Neuronal stem cell (in vitro differentiated cells): ENCODE data around the gene SHMT2.

ENCODE experiments used
- DNase-seq: peaks from one replicate; pipeline ENCODE4 v3.0.0-alpha.2; 2013; ENCODE audit warnings: low spot score
- H2AFZ ChIP-seq: one replicate; pipeline ENCODE4 v1.6.1; 2013; ENCODE audit warnings: mild to moderate bottlenecking, low read length, inconsistent platforms
- H2AK5ac ChIP-seq: 2 replicates; pipeline ENCODE4 v1.6.1; 2013; ENCODE audit warnings: low read depth, mild to moderate bottlenecking, inconsistent platforms, low read length, moderate library complexity, mixed read lengths
- H2BK120ac ChIP-seq: 2 replicates; pipeline ENCODE4 v1.6.1; 2013; ENCODE audit warnings: low read depth, mild to moderate bottlenecking, inconsistent platforms, low read length, moderate library complexity, mixed read lengths
- H2BK12ac ChIP-seq: one replicate; pipeline ENCODE4 v1.6.1; 2013; ENCODE audit warnings: low read length, inconsistent platforms
- H2BK15ac ChIP-seq: 2 replicates; pipeline ENCODE4 v1.6.1; 2013; ENCODE audit warnings: mild to moderate bottlenecking, low read length, inconsistent platforms, mixed read lengths
- H2BK5ac ChIP-seq: one replicate; pipeline ENCODE4 v1.6.1; 2013; ENCODE audit warnings: inconsistent platforms, mild to moderate bottlenecking, low read length, moderate library complexity
- H3K14ac ChIP-seq: one replicate; pipeline ENCODE4 v1.6.1; 2013; ENCODE audit warnings: low read length, inconsistent platforms
- H3K18ac ChIP-seq: 2 replicates; pipeline ENCODE4 v1.6.1; 2013; ENCODE audit warnings: low read length, inconsistent platforms
- H3K23ac ChIP-seq: 2 replicates; pipeline ENCODE4 v1.6.1; 2013; ENCODE audit warnings: low read depth, mild to moderate bottlenecking, mixed read lengths, low read length, inconsistent platforms; ENCODE audit not compliant: poor library complexity
- H3K27ac ChIP-seq: replicated peaks from 3 replicates; pipeline ENCODE4 v1.5.1; 2013; ENCODE audit warnings: low read length, inconsistent platforms
- H3K27me3 ChIP-seq, 3 experiments: 2 replicates each; pipeline ENCODE4 v1.6.1; 2013; ENCODE audit warnings: low read length in 3 of 3, mild to moderate bottlenecking in 2 of 3, inconsistent platforms in 1 of 3, low read depth in 1 of 3, mixed read lengths in 1 of 3, moderate library complexity in 1 of 3; ENCODE audit not compliant: control insufficient read depth in 3 of 3, insufficient read depth in 3 of 3
- H3K36me3 ChIP-seq, 2 donors: replicated peaks in 1 of 2; 2 replicates each; pipeline ENCODE4 v1.6.1; 2013; ENCODE audit warnings: low read length in 2 of 2; ENCODE audit not compliant: control insufficient read depth in 2 of 2, insufficient read depth in 2 of 2
- H3K4ac ChIP-seq: 2 replicates; pipeline ENCODE4 v1.6.1; 2013; ENCODE audit warnings: inconsistent platforms, mild to moderate bottlenecking, low read length, moderate library complexity
- H3K4me1 ChIP-seq, 2 donors: 1 replicate in 1 of 2; 2 replicates in 1 of 2; pipeline ENCODE4 v1.6.1; 2013; ENCODE audit warnings: low read length in 2 of 2, low read depth in 1 of 2; ENCODE audit not compliant: control insufficient read depth in 2 of 2, insufficient read depth in 1 of 2
- H3K4me2 ChIP-seq: one replicate; pipeline ENCODE4 v1.6.1; 2013; ENCODE audit warnings: mild to moderate bottlenecking, low read length, inconsistent platforms; ENCODE audit not compliant: insufficient read depth, poor library complexity, severe bottlenecking
- H3K4me3 ChIP-seq, 2 donors: 2 replicates each; pipeline ENCODE4 v1.5.1; 2013; ENCODE audit warnings: low read length in 2 of 2, mild to moderate bottlenecking in 2 of 2, inconsistent platforms in 1 of 2, moderate library complexity in 1 of 2
- H3K79me1 ChIP-seq: one replicate; pipeline ENCODE4 v1.6.1; 2013; ENCODE audit warnings: low read depth, mild to moderate bottlenecking, inconsistent platforms, low read length, moderate library complexity
- H3K9ac ChIP-seq: one replicate; pipeline ENCODE4 v1.6.1; 2013; ENCODE audit warnings: mild to moderate bottlenecking, low read depth, low read length, inconsistent platforms; ENCODE audit not compliant: poor library complexity
- H3K9me3 ChIP-seq, 2 donors: replicated peaks in 1 of 2; 2 replicates each; pipeline versions ENCODE3 to v1.6.1; 2013; ENCODE audit warnings: low read length in 2 of 2, mild to moderate bottlenecking in 2 of 2, inconsistent platforms in 1 of 2, low read depth in 1 of 2, mixed read lengths in 1 of 2, moderate library complexity in 1 of 2; ENCODE audit not compliant: control insufficient read depth in 2 of 2, insufficient read depth in 1 of 2
- H4K8ac ChIP-seq: one replicate; pipeline ENCODE4 v1.6.1; 2013; ENCODE audit warnings: low read depth, mild to moderate bottlenecking, inconsistent platforms, low read length, moderate library complexity
- H4K91ac ChIP-seq: one replicate; pipeline ENCODE4 v1.6.1; 2013; ENCODE audit warnings: low read length, low read depth, mild to moderate bottlenecking, inconsistent platforms; ENCODE audit not compliant: poor library complexity
- WGBS, 2 donors: extraction: QIAGEN DNeasy Blood & Tissue Kit; methylation state at CpG; one replicate each; pipeline ENCODE4 v1.1.7; 2013; ENCODE audit warnings: missing lambda C conversion rate in 2 of 2, mixed read lengths in 1 of 2; ENCODE audit not compliant: insufficient read length in 2 of 2, insufficient replicate concordance in 1 of 2; ENCODE audit errors: extremely low coverage in 2 of 2; 5-methylcytosine and 5-hydroxymethylcytosine counted together

SHMT2 gene

DNA sequence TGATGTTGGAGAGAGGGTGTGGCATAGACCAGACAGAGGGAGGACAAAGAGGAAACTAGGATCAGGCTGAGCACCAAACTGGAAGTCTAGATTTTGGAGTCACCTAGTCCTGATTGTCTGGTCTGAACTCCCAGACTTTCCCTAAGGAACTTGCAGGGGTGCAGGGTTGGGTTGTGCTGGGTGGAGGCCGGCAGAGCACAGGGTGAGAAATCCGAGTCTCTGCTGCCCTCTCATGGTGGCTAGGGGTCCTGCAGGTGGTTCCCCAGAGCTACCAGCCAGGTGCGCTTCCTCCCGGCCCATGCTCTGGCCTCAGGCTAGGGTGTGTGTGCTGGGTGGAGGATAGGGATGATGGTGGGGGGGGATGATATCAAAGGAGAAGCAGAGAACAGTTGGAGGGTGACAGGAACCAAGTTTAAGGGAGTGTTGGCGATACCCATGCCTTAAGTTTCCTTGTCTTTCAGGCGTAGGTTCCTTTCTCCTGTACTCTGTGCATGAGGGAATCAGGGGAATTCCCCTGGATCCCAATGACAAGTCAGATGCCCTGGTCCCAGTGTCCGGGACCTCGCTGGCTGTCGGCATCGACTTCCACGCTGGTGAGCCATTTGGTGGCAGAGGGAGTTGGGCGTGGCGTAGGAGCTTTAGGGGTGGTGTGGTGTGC lies 46.5 kb upstream of the SHMT2 start:
- H3K27ac ChIP-seq, result no peak overlapping the region

DNA sequence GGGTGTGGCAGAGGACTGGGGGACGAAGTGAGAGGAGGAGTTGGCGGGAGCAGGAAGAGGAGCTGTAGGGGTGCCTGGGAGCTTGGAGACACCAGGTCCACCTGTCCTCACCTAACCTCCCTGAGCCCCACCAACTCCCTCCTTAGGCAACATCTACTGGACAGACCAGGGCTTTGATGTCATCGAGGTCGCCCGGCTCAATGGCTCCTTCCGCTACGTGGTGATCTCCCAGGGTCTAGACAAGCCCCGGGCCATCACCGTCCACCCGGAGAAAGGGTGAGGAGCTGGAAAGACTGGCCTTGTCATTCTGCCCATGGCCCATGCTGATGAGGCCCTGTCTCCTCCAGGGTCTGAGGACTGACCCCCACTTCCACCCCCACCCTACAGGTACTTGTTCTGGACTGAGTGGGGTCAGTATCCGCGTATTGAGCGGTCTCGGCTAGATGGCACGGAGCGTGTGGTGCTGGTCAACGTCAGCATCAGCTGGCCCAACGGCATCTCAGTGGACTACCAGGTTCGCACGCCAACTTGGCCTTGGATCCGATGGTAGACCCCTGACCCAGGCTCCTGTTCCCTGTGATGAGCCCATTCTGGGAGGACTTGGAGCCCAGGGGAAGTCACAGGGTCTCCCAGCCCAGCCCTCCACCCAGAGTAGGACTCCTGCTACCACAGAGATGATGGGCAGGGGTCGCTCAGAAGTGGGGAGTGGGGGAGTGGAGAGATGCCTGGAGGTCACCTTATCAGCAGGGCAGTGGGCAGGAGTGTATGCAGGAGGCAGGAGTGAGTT lies 45.4 kb upstream of the SHMT2 start:
- Histone ChIP-seq H3K9me3 (no peaks in the 10 kb centered on the region), H3K4me1 (no peaks in the 10 kb centered on the region), H3K27ac (no peak overlapping the region), H4K8ac (no peak overlapping the region), H3K14ac (no peak overlapping the region), H4K91ac (no peak overlapping the region), H3K18ac (no peak overlapping the region), H3K79me1 (peaks cover 12% of the 10 kb centered on the region), H3K23ac (no peak overlapping the region), H2BK120ac (peak overlapping the region; percentile 19), H3K4ac (no peak overlapping the region), H2BK12ac (no peak overlapping the region), H3K4me2 (no peak overlapping the region), H3K9ac (peak overlapping the region; percentile 55), H3K4me3 (peak overlapping the region in 1 of 2 donors; percentile 33), H2BK15ac (no peak overlapping the region), H2AK5ac (no peak overlapping the region), H2BK5ac (peak overlapping the region; percentile 61), H2AFZ (no peak overlapping the region), H3K36me3 (peaks cover 72 to 96% of the 10 kb centered on the region in 2 donors), H3K27me3 (no peaks in the 10 kb centered on the region)
- WGBS, 2 donors, result no CpG with 5 or more reads among the region's 22 CpGs
- no peak for DNase-seq

More for the DNA sequence above, 46.5 kb upstream of the SHMT2 start:
- Histone ChIP-seq H3K23ac (no peak overlapping the region), H2BK15ac (no peak overlapping the region), H3K36me3 (peaks cover 75 to 96% of the 10 kb centered on the region in 2 donors), H3K9me3 (no peaks in the 10 kb centered on the region), H2AK5ac (no peak overlapping the region), H4K8ac (no peak overlapping the region), H3K27me3 (no peaks in the 10 kb centered on the region), H3K4me1 (no peaks in the 10 kb centered on the region), H2AFZ (no peak overlapping the region), H3K4ac (no peak overlapping the region), H2BK120ac (no peak overlapping the region), H3K79me1 (peaks cover 14% of the 10 kb centered on the region), H3K9ac (peak overlapping the region; percentile 55), H4K91ac (no peak overlapping the region), H2BK5ac (no peak overlapping the region), H3K4me2 (no peak overlapping the region), H2BK12ac (no peak overlapping the region), H3K4me3 (no peak overlapping the region), H3K14ac (no peak overlapping the region), H3K18ac (no peak overlapping the region)
- peak; percentile 63 for DNase-seq
- WGBS, 2 donors, result no CpG with 5 or more reads among the region's 13 CpGs

GRCh38 chr12:57185403-57185802 lies 44.1 kb upstream of the SHMT2 start:
- Histone ChIP-seq H3K4me3 (no peak overlapping the region), H2BK5ac (peak overlapping the region; percentile 4), H2BK12ac (no peak overlapping the region), H2AFZ (no peak overlapping the region), H3K4ac (no peak overlapping the region), H2BK120ac (no peak overlapping the region), H3K23ac (peak overlapping the region; percentile 49), H4K8ac (no peak overlapping the region), H3K79me1 (peaks cover 12% of the 10 kb centered on the region), H3K27me3 (no peaks in the 10 kb centered on the region), H4K91ac (no peak overlapping the region), H3K18ac (no peak overlapping the region), H3K9ac (peak overlapping the region; percentile 24), H3K4me2 (no peak overlapping the region), H3K9me3 (no peaks in the 10 kb centered on the region), H3K4me1 (no peaks in the 10 kb centered on the region), H3K36me3 (peaks cover 69 to 96% of the 10 kb centered on the region in 2 donors), H3K14ac (peak overlapping the region; percentile 17), H2AK5ac (no peak overlapping the region), H2BK15ac (no peak overlapping the region), H3K27ac (no peak overlapping the region)
- WGBS, 2 donors, result no CpG with 5 or more reads among the region's 25 CpGs
- no peak for DNase-seq

DNA sequence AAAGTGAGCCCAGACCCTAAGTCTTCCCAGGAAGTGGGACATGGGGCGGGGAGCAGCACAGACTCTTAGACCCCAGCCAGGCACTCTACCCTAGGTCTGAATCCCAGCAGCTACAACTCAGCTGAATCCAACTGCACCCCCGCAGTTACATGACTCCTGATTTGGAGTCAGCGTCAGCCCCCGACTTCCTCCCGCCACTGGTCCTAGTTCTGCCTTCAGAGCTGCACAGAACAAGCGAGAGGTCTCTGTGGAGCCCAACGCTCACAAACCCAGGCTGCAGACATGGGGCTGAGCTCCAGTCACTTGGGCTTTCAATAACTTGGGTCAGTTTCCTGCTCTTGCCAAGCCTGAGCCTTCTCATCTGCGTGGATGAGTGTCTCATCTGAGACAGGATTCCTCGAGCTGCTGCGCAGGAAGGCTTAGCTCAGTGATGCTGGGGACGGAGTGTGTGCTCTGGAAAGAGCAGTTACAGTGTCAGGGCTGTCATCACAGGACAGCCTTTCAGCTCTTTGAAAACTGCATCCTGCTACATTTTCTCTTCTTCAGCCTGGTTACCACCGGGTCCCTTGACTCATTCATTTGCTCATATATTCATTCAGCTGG lies 43.5 kb upstream of the SHMT2 start:
- WGBS, 2 donors, result no CpG with 5 or more reads among the region's 12 CpGs
- H3K4me2 ChIP-seq, result no peak overlapping the region
- no peak overlapping the region for H3K4ac ChIP-seq
- no peak overlapping the region for H3K4me3 ChIP-seq
- no peak overlapping the region for H2BK15ac ChIP-seq
- no peak overlapping the region for H4K8ac ChIP-seq
- H3K23ac ChIP-seq, result no peak overlapping the region
- H2BK120ac ChIP-seq, result no peak overlapping the region
- no peaks in the 10 kb centered on the region for H3K9me3 ChIP-seq
- DNase-seq, result no peak
- H3K9ac ChIP-seq, result no peak overlapping the region
- no peak overlapping the region for H3K18ac ChIP-seq
- H2AK5ac ChIP-seq, result no peak overlapping the region
- H2AFZ ChIP-seq, result no peak overlapping the region
- H3K4me1 ChIP-seq, result no peaks in the 10 kb centered on the region
- H4K91ac ChIP-seq, result no peak overlapping the region
- no peak overlapping the region for H3K27ac ChIP-seq
- peak overlapping the region; percentile 17 for H3K14ac ChIP-seq
- H3K36me3 ChIP-seq, result peaks cover 69 to 96% of the 10 kb centered on the region in 2 donors
- peaks cover 11% of the 10 kb centered on the region for H3K79me1 ChIP-seq
- H3K27me3 ChIP-seq, result no peaks in the 10 kb centered on the region
- no peak overlapping the region for H2BK5ac ChIP-seq
- no peak overlapping the region for H2BK12ac ChIP-seq
